ENCODE measurements around the gene TCN2.
"Not testable (repeated sequence)": the region's sequence is repeated elsewhere in the genome, so short reads cannot be mapped to it uniquely, and the experiment has no call there.

TCN2 gene

DNA sequence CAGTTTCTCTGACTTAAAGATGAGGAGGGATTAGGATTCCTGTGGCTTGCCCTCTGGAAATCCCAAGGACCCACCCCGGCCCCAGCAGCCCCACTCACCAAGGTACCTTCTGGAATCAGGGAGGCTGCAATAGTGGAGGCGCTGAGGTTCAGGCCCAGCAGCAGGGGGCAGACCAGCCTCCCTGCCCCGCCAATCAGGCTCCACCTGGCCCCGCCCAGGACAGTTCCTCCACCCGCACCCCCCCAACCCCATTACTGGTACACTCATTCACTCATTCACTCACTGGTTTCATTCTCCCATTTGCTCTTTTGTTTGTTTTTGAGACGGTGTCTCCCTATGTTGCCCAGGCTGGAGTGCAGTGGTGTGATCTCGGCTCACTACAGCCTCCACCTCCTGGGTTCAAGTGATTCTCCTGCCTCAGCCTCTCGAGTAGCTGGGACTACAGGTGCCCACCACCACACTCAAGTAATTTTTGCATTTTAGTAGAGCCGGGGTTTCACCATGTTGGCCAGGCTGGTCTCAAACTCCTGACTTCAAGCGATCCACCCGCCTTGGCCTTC is 46.3 kb upstream of the TCN2 start:
- H3K4me2 ChIP-seq (ENCODE audit: insufficient read depth, low read length); H3K9me3 ChIP-seq (ENCODE audit: insufficient read depth, low read length, severe bottlenecking); H2AFZ ChIP-seq (ENCODE audit: low read depth, low read length); H3K36me3 ChIP-seq (ENCODE audit: insufficient read depth, low read length); H3K4me1 ChIP-seq (ENCODE audit: insufficient read depth, low read length); H3K9ac ChIP-seq (ENCODE audit: low read depth, low read length); H3K79me2 ChIP-seq (ENCODE audit: insufficient read depth, low read length); H3K27me3 ChIP-seq (ENCODE audit: insufficient read depth, low read length, poor library complexity); H3K27ac ChIP-seq (ENCODE audit: low read length); H4K20me1 ChIP-seq (ENCODE audit: insufficient read depth, low read length); H3K4me3 ChIP-seq (ENCODE audit: low read depth in 1 of 2, low read length in 2 of 2): not testable (repeated sequence)
- TF ChIP-seq, protein P1, sequence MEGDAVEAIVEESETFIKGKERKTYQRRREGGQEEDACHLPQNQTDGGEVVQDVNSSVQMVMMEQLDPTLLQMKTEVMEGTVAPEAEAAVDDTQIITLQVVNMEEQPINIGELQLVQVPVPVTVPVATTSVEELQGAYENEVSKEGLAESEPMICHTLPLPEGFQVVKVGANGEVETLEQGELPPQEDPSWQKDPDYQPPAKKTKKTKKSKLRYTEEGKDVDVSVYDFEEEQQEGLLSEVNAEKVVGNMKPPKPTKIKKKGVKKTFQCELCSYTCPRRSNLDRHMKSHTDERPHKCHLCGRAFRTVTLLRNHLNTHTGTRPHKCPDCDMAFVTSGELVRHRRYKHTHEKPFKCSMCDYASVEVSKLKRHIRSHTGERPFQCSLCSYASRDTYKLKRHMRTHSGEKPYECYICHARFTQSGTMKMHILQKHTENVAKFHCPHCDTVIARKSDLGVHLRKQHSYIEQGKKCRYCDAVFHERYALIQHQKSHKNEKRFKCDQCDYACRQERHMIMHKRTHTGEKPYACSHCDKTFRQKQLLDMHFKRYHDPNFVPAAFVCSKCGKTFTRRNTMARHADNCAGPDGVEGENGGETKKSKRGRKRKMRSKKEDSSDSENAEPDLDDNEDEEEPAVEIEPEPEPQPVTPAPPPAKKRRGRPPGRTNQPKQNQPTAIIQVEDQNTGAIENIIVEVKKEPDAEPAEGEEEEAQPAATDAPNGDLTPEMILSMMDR (IDR thresholded peaks at IDR 0.05; ENCODE audit: borderline replicate concordance, extremely low read depth, low read length, poor library complexity, severe bottlenecking): peak; percentile 34
- ATAC-seq (ENCODE audit: insufficient read depth, low read depth) (peak; percentile 56; the same call in 1 of the 3 replicates), DNase-seq (peak; percentile 26)

DNA sequence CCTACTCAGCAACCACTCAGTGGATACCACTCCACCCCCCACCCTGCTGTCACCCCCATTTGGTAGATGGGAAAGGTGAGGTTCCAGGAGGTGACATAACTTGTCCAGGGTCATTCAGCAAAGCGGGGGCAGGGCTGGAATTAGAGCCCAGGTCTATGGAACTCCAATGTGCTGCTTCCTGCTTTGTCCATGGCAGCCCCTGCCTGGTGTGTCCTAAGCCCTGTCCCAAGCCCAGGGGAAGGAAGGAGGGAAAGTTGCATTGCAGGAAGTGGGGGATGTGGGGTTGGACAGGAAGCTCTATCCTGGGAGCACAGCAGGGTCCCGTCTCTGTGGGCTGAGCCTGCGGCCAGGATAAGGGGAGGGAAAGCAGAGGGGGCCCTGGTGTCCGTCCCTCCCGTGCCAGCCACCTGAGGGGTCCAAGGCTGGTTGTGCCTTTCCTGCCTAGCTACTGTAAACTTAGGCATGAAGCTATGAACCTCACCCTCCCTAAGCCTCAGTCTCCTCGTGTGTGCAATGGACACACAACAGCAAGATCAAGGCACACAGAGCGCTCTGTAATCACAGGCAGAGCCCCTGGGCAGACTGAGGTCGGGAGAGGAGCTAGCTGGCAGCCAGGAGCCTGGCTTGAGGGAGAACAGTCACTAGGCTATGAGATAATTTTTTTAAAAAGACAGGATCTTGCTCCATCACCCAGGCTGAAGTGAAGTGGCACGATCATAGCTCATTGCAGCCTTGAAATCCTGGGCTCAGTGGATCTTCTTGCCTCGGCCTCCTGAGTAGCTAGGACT is 45.4 kb upstream of the TCN2 start:
- TF ChIP-seq, protein P1 (IDR thresholded peaks at IDR 0.05; ENCODE audit: borderline replicate concordance, extremely low read depth, low read length, poor library complexity, severe bottlenecking): no peak
- no peak for TF ChIP-seq EZH2 (IDR thresholded peaks at IDR 0.05; ENCODE audit: borderline replicate concordance, low read depth, low read length, severe bottlenecking)
- no peak overlapping the region for H3K9ac ChIP-seq (ENCODE audit: low read depth, low read length)
- no peak for DNase-seq
- H3K9me3 ChIP-seq (ENCODE audit: insufficient read depth, low read length, severe bottlenecking): no peaks in the 10 kb centered on the region
- no peak overlapping the region for H3K4me3 ChIP-seq (ENCODE audit: low read depth in 1 of 2, low read length in 2 of 2)
- H3K4me2 ChIP-seq (ENCODE audit: insufficient read depth, low read length): no peak overlapping the region
- no peaks in the 10 kb centered on the region for H3K79me2 ChIP-seq (ENCODE audit: insufficient read depth, low read length)
- no peak overlapping the region for H2AFZ ChIP-seq (ENCODE audit: low read depth, low read length)
- ATAC-seq (ENCODE audit: insufficient read depth, low read depth): no peak
- H3K4me1 ChIP-seq (ENCODE audit: insufficient read depth, low read length): no peaks in the 10 kb centered on the region
- H3K27me3 ChIP-seq (ENCODE audit: insufficient read depth, low read length, poor library complexity): peaks cover 4% of the 10 kb centered on the region
- no peaks in the 10 kb centered on the region for H4K20me1 ChIP-seq (ENCODE audit: insufficient read depth, low read length)
- no peaks in the 10 kb centered on the region for H3K36me3 ChIP-seq (ENCODE audit: insufficient read depth, low read length)
- no peak overlapping the region for H3K27ac ChIP-seq (ENCODE audit: low read length)

DNA sequence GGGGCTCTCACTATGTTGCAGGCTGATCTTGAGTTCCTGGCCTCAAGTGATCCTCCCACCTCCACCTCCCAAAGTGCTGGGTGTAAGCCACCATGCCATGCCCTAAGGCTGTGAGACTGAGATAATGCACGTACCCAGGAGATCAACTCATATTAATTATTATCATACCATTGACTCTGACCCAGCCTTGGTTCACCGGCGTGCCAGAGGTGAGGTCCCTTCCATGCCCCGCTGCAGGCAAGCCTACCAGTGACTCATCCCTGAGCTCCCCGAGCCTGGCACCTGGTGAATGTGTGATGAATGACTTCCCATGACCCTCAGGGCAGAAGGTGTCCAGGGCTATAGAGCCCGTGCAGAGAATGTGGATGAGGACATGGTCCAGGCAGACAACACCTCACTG is 44.6 kb upstream of the TCN2 start:
- no peaks in the 10 kb centered on the region for H4K20me1 ChIP-seq (ENCODE audit: insufficient read depth, low read length)
- H3K4me2 ChIP-seq (ENCODE audit: insufficient read depth, low read length): no peak overlapping the region
- TF ChIP-seq, protein P1 (IDR thresholded peaks at IDR 0.05; ENCODE audit: borderline replicate concordance, extremely low read depth, low read length, poor library complexity, severe bottlenecking): no peak
- TF ChIP-seq EZH2 (IDR thresholded peaks at IDR 0.05; ENCODE audit: borderline replicate concordance, low read depth, low read length, severe bottlenecking): no peak
- H3K36me3 ChIP-seq (ENCODE audit: insufficient read depth, low read length): no peaks in the 10 kb centered on the region
- no peaks in the 10 kb centered on the region for H3K9me3 ChIP-seq (ENCODE audit: insufficient read depth, low read length, severe bottlenecking)
- H3K27ac ChIP-seq (ENCODE audit: low read length): no peak overlapping the region
- H2AFZ ChIP-seq (ENCODE audit: low read depth, low read length): no peak overlapping the region
- H3K27me3 ChIP-seq (ENCODE audit: insufficient read depth, low read length, poor library complexity): peaks cover 4% of the 10 kb centered on the region
- H3K4me1 ChIP-seq (ENCODE audit: insufficient read depth, low read length): no peaks in the 10 kb centered on the region
- DNase-seq (no peak), ATAC-seq (ENCODE audit: insufficient read depth, low read depth) (no peak)
- no peak overlapping the region for H3K4me3 ChIP-seq (ENCODE audit: low read depth in 1 of 2, low read length in 2 of 2)
- no peaks in the 10 kb centered on the region for H3K79me2 ChIP-seq (ENCODE audit: insufficient read depth, low read length)
- H3K9ac ChIP-seq (ENCODE audit: low read depth, low read length): no peak overlapping the region

Data from DND-41 (cell line).